ENCODE measurements around the gene ASCC2. TPM values are rescaled to one million over a fixed set of nuclear protein-coding genes. Genes with fewer than 3 reads are reported as not detected.

The ASCC2 gene
- total and polyA plus RNA-seq, 2 donors (not counting 3 experiments of a cell fraction or from before 2014, with no cell fraction given): 43.6 to 60.7 TPM

- dilution Hi-C loops (cut with MboI; ENCODE audit: extremely low pct_ligation_motif_present, low sequenced_read_pairs): no loop called here
- POLR2A ChIA-PET: no interaction called here
- intact Hi-C loops (cut with micrococcal nuclease): no loop called here
- H3K79me2 ChIP-seq (ENCODE audit: control insufficient read depth, insufficient read depth, low read length): no peaks in the 10 kb centered on the region
- no peak overlapping the region for H3K27ac ChIP-seq (ENCODE audit: insufficient read depth, low read depth, low read length)
- H3K27me3 ChIP-seq (ENCODE audit: control insufficient read depth in 2 of 2, insufficient read depth in 2 of 2, low read length in 2 of 2): peaks cover 0 to 3% of the 10 kb centered on the region in 2 experiments
- FAIRE-seq: no peak
- H3K9me1 ChIP-seq (replicated peaks; ENCODE audit: control insufficient read depth, extremely low read depth, insufficient read depth, low read length): no peaks in the 10 kb centered on the region
- H2AFZ ChIP-seq (ENCODE audit: low read depth, low read length): no peak overlapping the region
- H3K9ac ChIP-seq (replicated peaks; ENCODE audit: extremely low read depth, insufficient read depth, low read length): no peak overlapping the region
- H3K4me1 ChIP-seq (ENCODE audit: control insufficient read depth, extremely low read depth, insufficient read depth, low read length): no peaks in the 10 kb centered on the region
- H3K9me3 ChIP-seq (replicated peaks; ENCODE audit: control insufficient read depth, insufficient read depth, low read length): no peaks in the 10 kb centered on the region
- no TSS peak for BruUV-seq (replicated peaks)
- H3K4me2 ChIP-seq (ENCODE audit: insufficient read depth, low read length): no peak overlapping the region
- no peak for DNase-seq (ENCODE audit: low read depth, low spot score)
- no peaks in the 10 kb centered on the region for H3K36me3 ChIP-seq (ENCODE audit: control insufficient read depth in 2 of 2, extremely low read depth in 1 of 2, insufficient read depth in 2 of 2, low read length in 2 of 2)
- CTCF ChIA-PET: interaction anchor here (0.6 to 1.4 kb wide), 5 partner anchors 9 to 159 kb away, joined by 3 to 6 read pairs (median 3); no protein-coding TSS in a partner anchor
- TF ChIP-seq GATA2 (IDR thresholded peaks at IDR 0.05; ENCODE audit: insufficient read depth, insufficient read length, low read depth, low read length): no peak
- no peak for TF ChIP-seq POLR2AphosphoS5 (IDR thresholded peaks at IDR 0.05; ENCODE audit: insufficient read depth, low read depth, low read length)
- TF ChIP-seq FOS (IDR thresholded peaks at IDR 0.05; ENCODE audit: borderline replicate concordance, insufficient read depth, low read length): no peak
- no peak for TF ChIP-seq EZH2 (IDR thresholded peaks at IDR 0.05; ENCODE audit: borderline replicate concordance, low read depth, low read length, severe bottlenecking)
- TF ChIP-seq MAX (IDR thresholded peaks at IDR 0.05; ENCODE audit: insufficient read depth, insufficient read length): no peak
- no peak overlapping the region for H3K4me3 ChIP-seq (replicated peaks in 1 of 3; ENCODE audit: insufficient read depth in 1 of 3, low read depth in 1 of 3, low read length in 3 of 3)
- H4K20me1 ChIP-seq (replicated peaks; ENCODE audit: control insufficient read depth, extremely low read depth, insufficient read depth, low read length): no peaks in the 10 kb centered on the region
Measured at GRCh38 chr22:29846290-29846689, 8.2 kb upstream of the ASCC2 start.

- H2AFZ ChIP-seq (ENCODE audit: low read depth, low read length): no peak overlapping the region
- H3K36me3 ChIP-seq (ENCODE audit: control insufficient read depth in 2 of 2, extremely low read depth in 1 of 2, insufficient read depth in 2 of 2, low read length in 2 of 2): no peaks in the 10 kb centered on the region
- H3K9me3 ChIP-seq (replicated peaks; ENCODE audit: control insufficient read depth, insufficient read depth, low read length): no peaks in the 10 kb centered on the region
- H3K9ac ChIP-seq (replicated peaks; ENCODE audit: extremely low read depth, insufficient read depth, low read length): no peak overlapping the region
- H3K9me1 ChIP-seq (replicated peaks; ENCODE audit: control insufficient read depth, extremely low read depth, insufficient read depth, low read length): no peaks in the 10 kb centered on the region
- BruUV-seq (replicated peaks): no TSS peak
- H3K4me2 ChIP-seq (ENCODE audit: insufficient read depth, low read length): no peak overlapping the region
- H3K79me2 ChIP-seq (ENCODE audit: control insufficient read depth, insufficient read depth, low read length): peaks cover 1% of the 10 kb centered on the region
- H3K27me3 ChIP-seq (ENCODE audit: control insufficient read depth in 2 of 2, insufficient read depth in 2 of 2, low read length in 2 of 2): no peaks in the 10 kb centered on the region
- DNase-seq (ENCODE audit: low read depth, low spot score) (peak; percentile 49), FAIRE-seq (peak; percentile 88)
- H4K20me1 ChIP-seq (replicated peaks; ENCODE audit: control insufficient read depth, extremely low read depth, insufficient read depth, low read length): no peaks in the 10 kb centered on the region
- ChIA-PET POLR2A (no interaction called here), CTCF (interaction anchor here (2.2 kb wide), 1 partner anchor 162 kb away, joined by 12 read pairs; no protein-coding TSS in a partner anchor)
- no peak overlapping the region for H3K27ac ChIP-seq (ENCODE audit: insufficient read depth, low read depth, low read length)
- dilution Hi-C loops (cut with MboI; ENCODE audit: extremely low pct_ligation_motif_present, low sequenced_read_pairs) (no loop called here), intact Hi-C loops (cut with micrococcal nuclease) (no loop called here)
- H3K4me3 ChIP-seq (replicated peaks in 1 of 3; ENCODE audit: insufficient read depth in 1 of 3, low read depth in 1 of 3, low read length in 3 of 3): no peak overlapping the region
- TF ChIP-seq FOS (IDR thresholded peaks at IDR 0.05; ENCODE audit: borderline replicate concordance, insufficient read depth, low read length): peak; percentile 83
- TF ChIP-seq MYC (IDR thresholded peaks at IDR 0.05; ENCODE audit: low read depth, low read length): no peak
- TF ChIP-seq POLR2AphosphoS5 (IDR thresholded peaks at IDR 0.05; ENCODE audit: insufficient read depth, low read depth, low read length): no peak
- peak; percentile 59 for TF ChIP-seq JUN (IDR thresholded peaks at IDR 0.05; ENCODE audit: borderline replicate concordance, insufficient read depth, insufficient read length, low read depth)
- TF ChIP-seq GATA2 (IDR thresholded peaks at IDR 0.05; ENCODE audit: insufficient read depth, insufficient read length, low read depth, low read length): no peak
- peaks cover 4% of the 10 kb centered on the region for H3K4me1 ChIP-seq (ENCODE audit: control insufficient read depth, extremely low read depth, insufficient read depth, low read length)
Measured at GRCh38 chr22:29842740-29843139, 4.7 kb upstream of the ASCC2 start.

Measured in endothelial cell of umbilical vein (primary cell).